B cell (primary cell): ENCODE data around the gene SORT1.

Source experiments
- CTCF ChIP-seq: fragments of 200-600 bp; IDR thresholded peaks from one replicate; pipeline ENCODE4 v1.8.0; 2022; ENCODE audit warnings: antibody characterized with exemption, mild to moderate bottlenecking
- EZH2 ChIP-seq: IDR thresholded peaks from 2 replicates; pipeline ENCODE4 v1.6.1; 2012; ENCODE audit warnings: borderline replicate concordance, low read depth, mild to moderate bottlenecking, moderate library complexity, low read length; ENCODE audit not compliant: insufficient read depth, poor library complexity, severe bottlenecking

GRCh38 chr1:109426281-109427170, 28.8 kb upstream of the SORT1 start, which contains the start of gene PSMA5:
- TF ChIP-seq CTCF (no peak), EZH2 (no peak)
